GM21619 (cell line): ENCODE measurements around the gene ADAMTS4.

Experiments used
- ATAC-seq: cut with Tn5 transposase; IDR thresholded peaks from one replicate; pipeline ENCODE4 v1.9.1; 2021; ENCODE audit not compliant: unreplicated experiment

Gene ADAMTS4

GRCh38 chr1:161196521-161197451, 2.1 kb downstream of the ADAMTS4 start:
- ATAC-seq, result no peak

- no peak for ATAC-seq
These were observed 2.7 kb downstream of the ADAMTS4 start for GRCh38 chr1:161196111-161196510.

DNA sequence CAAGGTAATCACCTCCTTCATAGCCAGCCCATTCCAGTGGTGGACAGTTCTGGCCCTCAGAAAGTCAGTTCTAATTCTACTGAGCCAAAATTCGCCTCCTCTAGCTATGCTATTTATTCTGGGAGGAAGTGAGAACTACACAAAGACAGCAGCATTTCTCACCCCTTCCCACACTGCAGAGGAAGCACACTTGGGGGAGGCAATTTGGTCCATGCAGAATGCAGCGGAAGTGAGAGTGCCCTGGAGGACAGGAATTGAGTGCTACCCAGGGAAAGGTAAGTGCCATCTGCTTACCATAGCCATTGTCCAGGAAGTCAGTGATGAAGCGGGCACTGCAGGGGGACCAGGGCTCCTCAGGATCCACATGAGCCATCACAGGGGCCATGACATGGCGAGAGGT, 3.7 kb downstream of the ADAMTS4 start:
- ATAC-seq, result no peak

- no peak for ATAC-seq
These were observed 5.2 kb downstream of the ADAMTS4 start for GRCh38 chr1:161193561-161194235.

- peak; percentile 71 for ATAC-seq
These were observed 6.1 kb downstream of the ADAMTS4 start for GRCh38 chr1:161192476-161193465.

DNA sequence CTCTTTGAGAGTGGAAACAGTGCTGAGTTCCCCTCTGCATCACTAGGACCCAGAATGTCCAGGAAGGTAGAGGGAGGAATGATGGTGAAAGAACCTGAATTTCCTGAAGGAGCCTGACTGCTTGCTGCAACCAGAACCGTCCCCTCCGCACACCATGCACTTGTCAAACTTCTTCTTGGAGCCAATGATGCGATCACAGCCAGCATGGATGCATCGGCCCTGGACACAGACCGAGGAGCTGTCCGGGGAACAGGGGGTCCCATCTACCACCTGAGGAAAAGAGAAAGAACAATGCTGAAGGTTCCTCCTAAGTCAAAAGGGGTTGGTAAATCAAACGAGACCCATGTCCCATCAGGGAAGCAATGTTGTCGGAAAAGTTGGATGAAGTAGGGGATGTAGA, 6.9 kb downstream of the ADAMTS4 start:
- no peak for ATAC-seq

DNA sequence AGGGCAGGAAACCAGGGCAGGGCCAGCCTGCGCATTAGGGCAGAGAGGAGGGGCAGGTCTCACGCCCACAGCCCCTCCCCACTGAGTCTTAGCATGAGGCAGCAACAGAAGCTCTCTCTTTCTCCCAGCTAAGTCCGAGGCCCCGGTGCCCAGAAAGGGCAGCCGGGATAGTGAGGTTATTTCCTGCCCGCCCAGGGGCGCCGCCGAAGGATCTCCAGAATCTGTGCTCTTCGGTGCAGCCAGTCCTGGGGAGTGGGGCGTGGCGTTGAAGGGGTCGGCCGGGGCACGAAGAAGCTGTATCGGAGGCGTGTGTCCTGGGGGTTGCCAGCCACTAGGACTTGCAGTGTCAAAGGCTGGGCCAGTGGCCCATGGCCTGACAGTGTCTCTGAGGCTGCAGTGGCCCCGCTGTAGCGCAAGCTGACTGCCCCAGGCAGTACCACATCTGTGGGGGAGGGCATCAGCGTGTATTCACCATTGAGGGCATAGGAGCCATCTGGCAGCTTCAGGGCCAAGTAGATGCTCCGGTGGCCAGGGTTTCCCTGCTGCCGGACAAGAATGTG, 7.8 kb downstream of the ADAMTS4 start:
- no peak for ATAC-seq

GRCh38 chr1:161189036-161189435, 9.8 kb downstream of the ADAMTS4 start:
- no peak for ATAC-seq

GRCh38 chr1:161188381-161188780, 10.5 kb downstream of the ADAMTS4 start:
- no peak for ATAC-seq

GRCh38 chr1:161187311-161187710, 11.5 kb downstream of the ADAMTS4 start:
- no peak for ATAC-seq

DNA sequence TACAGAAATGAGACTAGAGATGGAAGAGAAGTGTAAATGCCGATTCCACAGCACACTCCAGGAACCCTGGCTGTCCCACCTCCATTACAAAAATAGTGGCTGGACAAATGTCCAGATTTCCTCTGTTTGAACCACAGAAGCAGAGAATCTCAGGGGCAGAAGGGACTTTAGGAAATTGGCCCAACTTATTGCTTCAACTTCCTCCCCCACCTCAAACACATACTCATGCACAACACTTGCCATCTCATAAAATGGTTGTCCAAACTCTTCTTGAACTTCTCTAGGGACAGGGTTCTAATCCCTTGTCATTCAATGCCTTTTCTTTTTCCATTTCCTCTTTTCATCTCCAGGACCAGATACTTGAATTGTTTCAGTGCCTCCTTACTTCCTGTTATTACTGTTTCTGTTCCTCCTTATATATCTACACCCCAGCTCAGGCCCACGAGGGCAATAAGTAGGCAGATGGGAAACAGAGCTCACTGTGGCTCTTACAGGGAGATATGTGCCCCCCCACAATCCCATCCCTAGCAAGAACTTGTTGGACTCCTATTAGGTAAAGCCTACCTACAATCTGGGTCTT, 13.0 kb downstream of the ADAMTS4 start:
- peak; percentile 18 for ATAC-seq

- ATAC-seq, result peak; percentile 62
These were observed 13.6 kb downstream of the ADAMTS4 start for GRCh38 chr1:161185282-161185682.

GRCh38 chr1:161182214-161182613, 16.6 kb downstream of the ADAMTS4 start:
- peak; percentile 48 for ATAC-seq

DNA sequence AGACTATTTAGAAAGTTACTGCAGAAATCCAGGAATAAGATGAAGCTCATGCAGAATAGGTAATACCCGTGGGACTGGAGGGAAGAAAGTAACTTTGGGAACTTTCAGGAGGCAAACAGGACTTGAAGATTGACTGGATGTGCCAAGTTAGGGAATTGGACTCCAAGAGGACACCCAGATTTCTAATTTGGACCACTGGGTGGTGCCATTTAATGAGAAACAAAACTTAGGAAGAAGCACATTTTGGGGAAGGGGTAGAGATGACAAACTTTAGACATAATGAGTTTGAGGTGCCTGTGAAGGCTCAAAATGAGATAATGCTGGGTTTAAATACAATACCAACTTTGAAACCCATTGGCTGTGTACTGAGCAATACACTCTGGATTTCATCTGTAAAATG, 18.2 kb downstream of the ADAMTS4 start:
- no peak for ATAC-seq

GRCh38 chr1:161179698-161180097, 19.2 kb downstream of the ADAMTS4 start:
- ATAC-seq, result no peak

- no peak for ATAC-seq
These were observed 21.0 kb downstream of the ADAMTS4 start for GRCh38 chr1:161177936-161178244.

DNA sequence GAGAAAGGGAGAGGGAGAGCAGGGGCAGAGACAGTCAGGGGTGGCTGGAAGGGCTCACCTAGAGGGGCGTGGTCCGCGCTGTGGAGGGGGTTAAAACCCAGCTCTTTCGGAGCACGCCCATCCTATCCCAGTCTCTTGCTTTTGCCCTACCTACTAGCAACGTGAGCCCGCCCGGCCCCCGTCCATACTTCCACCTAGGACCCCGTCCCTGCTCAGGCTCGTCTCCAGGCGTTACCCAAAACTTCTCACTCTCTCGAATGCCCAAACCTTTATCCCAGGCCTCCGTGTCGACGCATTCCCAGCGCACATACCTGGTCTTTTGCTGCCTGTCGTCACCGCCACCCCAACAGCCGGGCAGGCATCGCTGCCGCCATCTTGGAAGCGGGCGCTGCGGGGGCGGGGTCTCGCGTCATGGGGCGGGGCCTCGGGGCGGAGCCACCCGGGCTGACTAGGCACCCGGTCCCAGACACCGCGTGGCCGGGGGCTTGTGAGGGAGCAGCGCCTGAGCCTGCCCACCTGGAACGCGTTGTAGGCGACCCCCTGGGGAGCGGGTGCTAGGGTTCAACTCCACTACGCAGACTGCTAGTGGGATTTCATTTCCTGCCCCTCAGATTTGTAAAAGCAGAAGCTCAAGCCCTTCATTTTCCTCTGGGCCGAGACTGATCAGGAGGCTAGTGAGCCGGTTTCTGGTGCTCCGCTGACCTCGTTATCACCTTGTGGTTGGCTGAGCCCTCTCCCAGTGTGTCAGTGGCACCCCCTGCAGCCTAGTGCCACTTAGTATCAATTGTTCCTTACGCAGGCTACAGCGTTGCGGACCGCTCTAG, 21.5 kb downstream of the ADAMTS4 start, which contains the start of gene B4GALT3:
B4GALT3 (minus strand) TSS at position 396 of the 824 bp plus-strand sequence. CDS start 1,447 bp downstream, outside the sequence.
- peak; percentile 73 for ATAC-seq

- ATAC-seq, result no peak
These were observed 22.3 kb downstream of the ADAMTS4 start for GRCh38 chr1:161176468-161177111.
